Endothelial cell of umbilical vein (primary cell): ENCODE measurements around the gene GDI2. TPM values are rescaled to one million over a fixed set of nuclear protein-coding genes. Genes with fewer than 3 reads are reported as not detected.

Experiments used
- BruUV-seq: library from RNA; stranded (reverse); fragments of 400-500 nt; replicated peaks from 2 replicates; lab custom pipeline; 2021; lab: Mats Ljungman, UMichigan
- CTCF ChIA-PET: fragments of 300-600, 350-600 bp; sonication (Branson Sonifier 250); formaldehyde crosslinking; loops from one replicate; lab custom pipeline; 2021; ENCODE audit warnings: antibody characterized with exemption, inconsistent platforms; lab: Charles Lee
- POLR2A ChIA-PET: fragments of 300-600, 350-600 bp; sonication (Branson Sonifier 250); formaldehyde crosslinking; loops from one replicate; lab custom pipeline; 2021; ENCODE audit warnings: antibody characterized with exemption, inconsistent platforms; lab: Charles Lee
- DNase-seq: peaks from one replicate; pipeline ENCODE4 v3.0.0-alpha.2; 2011; ENCODE audit warnings: low read depth, low spot score
- FAIRE-seq: peaks from 2 replicates; lab custom pipeline; 2011; peaks lifted over from hg19 to GRCh38; lab: Jason Lieb, UNC
- H2AFZ ChIP-seq: 2 replicates; pipeline ENCODE4 v1.6.0; 2012; ENCODE audit warnings: low read depth, low read length, control low read depth, inconsistent platforms
- H3K27ac ChIP-seq: 2 replicates; pipeline ENCODE4 v1.5.1; 2011; ENCODE audit warnings: low read depth, mild to moderate bottlenecking, control low read depth, low read length, moderate library complexity; ENCODE audit not compliant: insufficient read depth
- H3K27me3 ChIP-seq, 2 experiments: 2 replicates each; pipeline versions ENCODE4 v1.6.0 to v1.6.1; 2011; ENCODE audit warnings: low read length in 2 of 2, mixed read lengths in 1 of 2; ENCODE audit not compliant: control insufficient read depth in 2 of 2, insufficient read depth in 2 of 2
- H3K36me3 ChIP-seq, 2 experiments: 2 replicates in 1 of 2; 3 replicates in 1 of 2; pipeline ENCODE4 v1.5.1; 2011; ENCODE audit warnings: low read length in 2 of 2, mild to moderate bottlenecking in 1 of 2, moderate library complexity in 1 of 2; ENCODE audit not compliant: control insufficient read depth in 2 of 2, insufficient read depth in 2 of 2; ENCODE audit errors: extremely low read depth in 1 of 2
- H3K4me1 ChIP-seq: 3 replicates; pipeline ENCODE4 v1.5.1; 2011; ENCODE audit warnings: mild to moderate bottlenecking, low read length; ENCODE audit not compliant: control insufficient read depth, insufficient read depth; ENCODE audit errors: extremely low read depth
- H3K4me2 ChIP-seq: 2 replicates; pipeline ENCODE4 v1.6.1; 2011; ENCODE audit warnings: low read length, control low read depth, mixed read lengths; ENCODE audit not compliant: insufficient read depth
- H3K4me3 ChIP-seq, 3 experiments: fragments of 200-600 bp in 1 of 3; sonication (generic), shearing (Covaris generic) in 1 of 3; replicated peaks in 1 of 3; 2 replicates each; pipeline ENCODE4 v1.5.1; 2011 to 2016; ENCODE audit warnings: control low read depth in 3 of 3, low read length in 3 of 3, mild to moderate bottlenecking in 2 of 3, inconsistent platforms in 1 of 3, low read depth in 1 of 3, moderate library complexity in 1 of 3; ENCODE audit not compliant: insufficient read depth in 1 of 3
- H3K79me2 ChIP-seq: 2 replicates; pipeline ENCODE4 v1.6.0; 2012; ENCODE audit warnings: low read length, inconsistent platforms; ENCODE audit not compliant: control insufficient read depth, insufficient read depth
- H3K9ac ChIP-seq: replicated peaks from 2 replicates; pipeline ENCODE3; 2011; ENCODE audit warnings: low read length, control low read depth; ENCODE audit not compliant: insufficient read depth; ENCODE audit errors: extremely low read depth
- H3K9me1 ChIP-seq: replicated peaks from 3 replicates; pipeline ENCODE4 v1.6.0; 2011; ENCODE audit warnings: mild to moderate bottlenecking, low read length; ENCODE audit not compliant: control insufficient read depth, insufficient read depth; ENCODE audit errors: extremely low read depth
- H3K9me3 ChIP-seq: replicated peaks from 2 replicates; pipeline ENCODE4 v1.5.1; 2012; ENCODE audit warnings: low read length, inconsistent platforms; ENCODE audit not compliant: control insufficient read depth, insufficient read depth
- H4K20me1 ChIP-seq: replicated peaks from 2 replicates; pipeline ENCODE3; 2011; ENCODE audit warnings: mild to moderate bottlenecking, low read length; ENCODE audit not compliant: control insufficient read depth, insufficient read depth; ENCODE audit errors: extremely low read depth
- EZH2 ChIP-seq: IDR thresholded peaks from 2 replicates; pipeline ENCODE4 v1.6.1; 2012; ENCODE audit warnings: borderline replicate concordance, low read depth, mild to moderate bottlenecking, moderate library complexity, low read length, inconsistent platforms; ENCODE audit not compliant: severe bottlenecking
- FOS ChIP-seq: IDR thresholded peaks from 2 replicates; pipeline ENCODE4 v1.6.1; 2011; ENCODE audit warnings: mild to moderate bottlenecking, low read length, moderate library complexity, borderline replicate concordance; ENCODE audit not compliant: insufficient read depth
- GATA2 ChIP-seq: IDR thresholded peaks from 2 replicates; pipeline ENCODE4 v1.7.0; 2011; ENCODE audit warnings: low read depth, mild to moderate bottlenecking, moderate library complexity, mixed read lengths, low read length; ENCODE audit not compliant: insufficient read length, insufficient read depth
- MYC ChIP-seq: IDR thresholded peaks from one replicate; pipeline ENCODE4 v1.6.1; 2011; ENCODE audit warnings: mild to moderate bottlenecking, low read depth, low read length
- POLR2A ChIP-seq: IDR thresholded peaks from 2 replicates; pipeline ENCODE4 v1.6.1; 2012; ENCODE audit warnings: low read depth, mild to moderate bottlenecking, control low read depth, low read length
- POLR2AphosphoS5 ChIP-seq: IDR thresholded peaks from 2 replicates; pipeline ENCODE4 v1.6.1; 2012; ENCODE audit warnings: low read depth, mild to moderate bottlenecking, control low read depth, low read length, moderate library complexity; ENCODE audit not compliant: insufficient read depth
- dilution Hi-C: fragments of 300-500 bp; cut with MboI; formaldehyde crosslinking; loops from one replicate; pipeline ENCODE4 v1.15.0; 2019; ENCODE audit warnings: low sequenced_read_pairs; ENCODE audit not compliant: extremely low pct_ligation_motif_present
- intact Hi-C: fragments of 100-400 bp; cut with micrococcal nuclease; formaldehyde crosslinking; loops from one replicate; pipeline ENCODE4 v1.10.0; 2022
- polyA plus RNA-seq, 4 experiments: library from polyadenylated mRNA; depleted of rRNA in 3 of 4; stranded (reverse) in 3 of 4; unstranded in 1 of 4; fragments of >200 nt; gene quantifications; 2 replicates each; pipeline versions ENCODE4 v1.2.1 to v1.2.3, GENCODE V29; 2011 to 2012; ENCODE audit warnings: missing spikeins in 1 of 4
- total RNA-seq: library from RNA; stranded (reverse); gene quantifications from 2 replicates; pipeline ENCODE4 v1.2.3, GENCODE V29; 2021
- TF ChIP-seq, protein P1 (sequence below): IDR thresholded peaks from 2 replicates; pipeline ENCODE4 v1.6.1; 2011; ENCODE audit not compliant: insufficient read depth, insufficient read length
- TF ChIP-seq, protein P2 (sequence below), 2 donors: IDR thresholded peaks; 1 replicate in 1 of 2; 2 replicates in 1 of 2; pipeline ENCODE4 v1.5.1; 2011; ENCODE audit warnings: low read length in 2 of 2, mild to moderate bottlenecking in 2 of 2, moderate library complexity in 2 of 2, control low read depth in 1 of 2, inconsistent platforms in 1 of 2, low read depth in 1 of 2; ENCODE audit not compliant: insufficient read depth in 1 of 2; ENCODE audit errors: extremely low read depth in 1 of 2

The GDI2 gene
- total and polyA plus RNA-seq, 2 donors (not counting 3 experiments of a cell fraction or from before 2014, with no cell fraction given), result 154 to 307 TPM

DNA sequence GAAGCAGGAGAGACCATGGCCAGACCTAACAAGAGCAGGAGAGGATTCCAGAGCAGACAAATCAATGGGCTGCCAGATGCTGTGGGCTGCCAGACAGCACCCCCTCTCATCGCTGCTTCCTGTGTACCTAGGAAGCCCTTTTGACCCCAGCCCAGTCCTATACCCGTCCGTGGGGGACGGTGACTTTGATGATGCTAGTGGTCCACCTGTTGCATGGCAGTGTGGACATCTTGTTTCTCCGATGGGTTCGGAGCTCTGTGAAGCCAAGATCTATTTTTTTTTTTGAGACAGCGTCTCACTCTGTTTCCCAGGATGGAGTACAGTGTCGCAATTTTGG lies 18.2 kb upstream of the GDI2 start:
- Histone ChIP-seq H3K4me3 (no peak overlapping the region), H3K27ac (no peak overlapping the region), H2AFZ (no peak overlapping the region), H3K9ac (no peak overlapping the region), H3K4me1 (no peaks in the 10 kb centered on the region), H3K9me3 (no peaks in the 10 kb centered on the region), H3K79me2 (no peaks in the 10 kb centered on the region), H3K9me1 (no peaks in the 10 kb centered on the region), H3K36me3 (no peaks in the 10 kb centered on the region), H4K20me1 (no peaks in the 10 kb centered on the region), H3K4me2 (no peak overlapping the region), H3K27me3 (peaks cover 0 to 4% of the 10 kb centered on the region in 2 experiments)
- DNase-seq, result no peak
- BruUV-seq, result no TSS peak
- no peak for TF ChIP-seq FOS
- no peak for TF ChIP-seq EZH2
- no peak for TF ChIP-seq POLR2A
- TF ChIP-seq MYC, result no peak
- TF ChIP-seq GATA2, result no peak
- no peak for FAIRE-seq
- intact Hi-C loops (no loop called here), dilution Hi-C loops (no loop called here)
- ChIA-PET CTCF (interaction anchor here (1.4 kb wide), 1 partner anchor 10 kb away, joined by 6 read pairs; no protein-coding TSS in a partner anchor), POLR2A (no interaction called here)

DNA sequence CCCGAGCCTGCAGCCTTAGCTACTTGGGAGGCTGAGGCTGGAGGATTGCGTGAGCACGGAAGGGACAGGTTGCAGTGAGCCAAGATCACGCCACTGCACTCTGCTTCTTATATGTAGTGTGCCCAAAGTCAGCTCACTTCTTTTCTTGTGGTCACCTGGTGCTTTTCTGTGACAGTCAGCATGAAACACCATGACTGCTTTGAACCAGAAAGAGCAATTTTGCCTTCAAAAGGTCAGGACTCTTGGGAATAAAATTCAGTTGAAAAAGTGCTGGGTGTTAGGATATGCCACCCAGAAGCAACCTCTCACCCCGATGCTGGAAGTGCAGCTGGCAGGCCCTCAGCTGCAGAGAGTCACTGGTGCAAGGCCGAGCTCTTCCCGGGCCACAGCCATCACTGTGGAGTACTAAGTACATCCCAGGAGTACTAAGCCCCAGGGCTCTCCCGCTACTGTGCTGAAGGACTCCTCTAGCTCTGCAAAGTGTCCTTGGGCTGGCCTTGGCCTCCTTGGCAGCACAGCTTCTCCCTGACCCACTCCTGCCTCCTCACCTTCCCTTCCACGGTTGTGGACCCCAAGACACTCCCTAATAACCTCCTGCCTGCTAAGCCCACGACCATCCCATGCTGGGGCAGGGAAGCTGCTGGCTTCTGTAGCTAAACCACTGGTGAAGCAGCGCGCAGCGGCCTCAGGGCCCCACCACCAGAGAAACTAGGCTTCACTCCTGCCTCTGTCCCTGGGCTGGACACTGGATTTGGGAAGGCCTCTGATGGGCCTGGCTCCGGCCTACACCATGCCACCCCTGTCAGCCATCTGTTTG lies 17.6 kb upstream of the GDI2 start:
- Histone ChIP-seq H3K79me2 (no peaks in the 10 kb centered on the region), H3K9me3 (no peaks in the 10 kb centered on the region), H3K9ac (no peak overlapping the region), H3K4me1 (no peaks in the 10 kb centered on the region), H3K27me3 (peaks cover 0 to 4% of the 10 kb centered on the region in 2 experiments), H3K9me1 (no peaks in the 10 kb centered on the region), H2AFZ (no peak overlapping the region), H4K20me1 (no peaks in the 10 kb centered on the region), H3K36me3 (no peaks in the 10 kb centered on the region), H3K4me2 (no peak overlapping the region), H3K27ac (no peak overlapping the region), H3K4me3 (no peak overlapping the region)
- intact Hi-C loops (no loop called here), dilution Hi-C loops (no loop called here)
- ChIA-PET CTCF (interaction anchor here (0.7 to 1.4 kb wide), 2 partner anchors 11 to 17 kb away, joined by 3 to 6 read pairs; no protein-coding TSS in a partner anchor), POLR2A (no interaction called here)
- FAIRE-seq (no peak), DNase-seq (no peak)
- TF ChIP-seq POLR2AphosphoS5 (no peak), POLR2A (no peak), GATA2 (no peak), MYC (no peak), FOS (no peak)
- TF ChIP-seq, protein P1, sequence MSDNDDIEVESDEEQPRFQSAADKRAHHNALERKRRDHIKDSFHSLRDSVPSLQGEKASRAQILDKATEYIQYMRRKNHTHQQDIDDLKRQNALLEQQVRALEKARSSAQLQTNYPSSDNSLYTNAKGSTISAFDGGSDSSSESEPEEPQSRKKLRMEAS, result no peak
- TF ChIP-seq, protein P2, sequence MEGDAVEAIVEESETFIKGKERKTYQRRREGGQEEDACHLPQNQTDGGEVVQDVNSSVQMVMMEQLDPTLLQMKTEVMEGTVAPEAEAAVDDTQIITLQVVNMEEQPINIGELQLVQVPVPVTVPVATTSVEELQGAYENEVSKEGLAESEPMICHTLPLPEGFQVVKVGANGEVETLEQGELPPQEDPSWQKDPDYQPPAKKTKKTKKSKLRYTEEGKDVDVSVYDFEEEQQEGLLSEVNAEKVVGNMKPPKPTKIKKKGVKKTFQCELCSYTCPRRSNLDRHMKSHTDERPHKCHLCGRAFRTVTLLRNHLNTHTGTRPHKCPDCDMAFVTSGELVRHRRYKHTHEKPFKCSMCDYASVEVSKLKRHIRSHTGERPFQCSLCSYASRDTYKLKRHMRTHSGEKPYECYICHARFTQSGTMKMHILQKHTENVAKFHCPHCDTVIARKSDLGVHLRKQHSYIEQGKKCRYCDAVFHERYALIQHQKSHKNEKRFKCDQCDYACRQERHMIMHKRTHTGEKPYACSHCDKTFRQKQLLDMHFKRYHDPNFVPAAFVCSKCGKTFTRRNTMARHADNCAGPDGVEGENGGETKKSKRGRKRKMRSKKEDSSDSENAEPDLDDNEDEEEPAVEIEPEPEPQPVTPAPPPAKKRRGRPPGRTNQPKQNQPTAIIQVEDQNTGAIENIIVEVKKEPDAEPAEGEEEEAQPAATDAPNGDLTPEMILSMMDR (IDR thresholded peaks at IDR 0.05; ENCODE audit: extremely low read depth in 1 of 2, insufficient read depth in 1 of 2, low read depth in 1 of 2, low read length in 2 of 2), result no peak
- BruUV-seq, result no TSS peak
